ENCODE measurements around the gene CCDC127. TPM values are rescaled to one million over a fixed set of nuclear protein-coding genes. Genes with fewer than 3 reads are reported as not detected.
"Not testable (repeated sequence)": the region's sequence is repeated elsewhere in the genome, so short reads cannot be mapped to it uniquely, and the experiment has no call there.

The CCDC127 gene
- polyA plus RNA-seq, 3 donors, result 0.68 to 1.5 (median 0.85) TPM

DNA sequence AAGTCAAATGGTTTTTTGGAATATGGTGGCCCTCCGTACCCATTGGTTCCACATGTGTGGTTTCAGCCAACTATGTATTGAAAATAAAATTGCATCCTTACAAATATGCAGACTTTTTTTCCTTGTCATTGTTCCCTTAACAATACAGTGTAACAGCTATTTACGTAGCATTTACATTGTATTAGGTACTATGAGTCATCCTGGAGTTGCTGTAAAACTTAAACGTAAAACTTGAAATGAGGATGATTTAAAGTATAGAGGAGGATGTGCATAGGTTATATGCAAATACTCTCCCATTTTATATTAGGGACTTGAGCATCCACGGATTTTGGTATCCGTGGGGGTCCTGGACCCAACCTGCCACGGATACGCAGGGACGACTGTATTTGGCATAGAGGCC, 16.5 kb upstream of the CCDC127 start:
- no peaks in the 10 kb centered on the region for H3K9me3 Mint-ChIP-seq
- H3K36me3 Mint-ChIP-seq, result peaks cover 73 to 85% of the 10 kb centered on the region in 2 donors
- Histone ChIP-seq H3K4me2 (replicated peaks; ENCODE audit: extremely low read depth, low read length, poor library complexity, severe bottlenecking) (no peak overlapping the region), H3K79me2 (ENCODE audit: insufficient read depth, low read length) (no peaks in the 10 kb centered on the region), H4K20me1 (ENCODE audit: insufficient read depth, low read length) (no peaks in the 10 kb centered on the region), H3K27ac (ENCODE audit: low read depth in 1 of 2, low read length in 2 of 2) (no peak overlapping the region), H2AFZ (ENCODE audit: insufficient read depth, low read depth, low read length, poor library complexity, severe bottlenecking) (no peak overlapping the region), H3K9me3 (replicated peaks in 1 of 2; ENCODE audit: control insufficient read depth in 1 of 2, insufficient read depth in 1 of 2, low read length in 2 of 2) (no peaks in the 10 kb centered on the region), H3K9ac (ENCODE audit: insufficient read depth, low read length, poor library complexity, severe bottlenecking) (no peak overlapping the region), H3K4me3 (replicated peaks in 1 of 3; ENCODE audit: low read depth in 2 of 3, low read length in 3 of 3) (no peak overlapping the region), H3K4me1 (ENCODE audit: control insufficient read depth in 1 of 2, insufficient read depth in 2 of 2, low read length in 2 of 2) (no peaks in the 10 kb centered on the region), H3K36me3 (replicated peaks in 1 of 2; ENCODE audit: control insufficient read depth in 1 of 2, insufficient read depth in 2 of 2, low read length in 2 of 2) (peaks cover 74 to 86% of the 10 kb centered on the region in 2 donors), H3K27me3 (ENCODE audit: control insufficient read depth in 2 of 2, insufficient read depth in 2 of 2, low read length in 2 of 2) (no peaks in the 10 kb centered on the region)
- DNase-seq, result no peak
- peaks cover 0 to 3% (median 0%) of the 10 kb centered on the region in 3 donors for H3K27me3 Mint-ChIP-seq (ENCODE audit: low read depth in 3 of 3)
- no peaks in the 10 kb centered on the region for H3K4me1 Mint-ChIP-seq
- H3K27ac Mint-ChIP-seq, result no peak overlapping the region
- TF ChIP-seq, protein P1, sequence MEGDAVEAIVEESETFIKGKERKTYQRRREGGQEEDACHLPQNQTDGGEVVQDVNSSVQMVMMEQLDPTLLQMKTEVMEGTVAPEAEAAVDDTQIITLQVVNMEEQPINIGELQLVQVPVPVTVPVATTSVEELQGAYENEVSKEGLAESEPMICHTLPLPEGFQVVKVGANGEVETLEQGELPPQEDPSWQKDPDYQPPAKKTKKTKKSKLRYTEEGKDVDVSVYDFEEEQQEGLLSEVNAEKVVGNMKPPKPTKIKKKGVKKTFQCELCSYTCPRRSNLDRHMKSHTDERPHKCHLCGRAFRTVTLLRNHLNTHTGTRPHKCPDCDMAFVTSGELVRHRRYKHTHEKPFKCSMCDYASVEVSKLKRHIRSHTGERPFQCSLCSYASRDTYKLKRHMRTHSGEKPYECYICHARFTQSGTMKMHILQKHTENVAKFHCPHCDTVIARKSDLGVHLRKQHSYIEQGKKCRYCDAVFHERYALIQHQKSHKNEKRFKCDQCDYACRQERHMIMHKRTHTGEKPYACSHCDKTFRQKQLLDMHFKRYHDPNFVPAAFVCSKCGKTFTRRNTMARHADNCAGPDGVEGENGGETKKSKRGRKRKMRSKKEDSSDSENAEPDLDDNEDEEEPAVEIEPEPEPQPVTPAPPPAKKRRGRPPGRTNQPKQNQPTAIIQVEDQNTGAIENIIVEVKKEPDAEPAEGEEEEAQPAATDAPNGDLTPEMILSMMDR (IDR thresholded peaks at IDR 0.05), result no peak
- no peak overlapping the region for H3K4me3 Mint-ChIP-seq
- intact Hi-C loops (cut with micrococcal nuclease), result no loop called here
- WGBS (ENCODE audit: insufficient coverage), result 98% methylated on average over 5 of the region's 8 CpGs

DNA sequence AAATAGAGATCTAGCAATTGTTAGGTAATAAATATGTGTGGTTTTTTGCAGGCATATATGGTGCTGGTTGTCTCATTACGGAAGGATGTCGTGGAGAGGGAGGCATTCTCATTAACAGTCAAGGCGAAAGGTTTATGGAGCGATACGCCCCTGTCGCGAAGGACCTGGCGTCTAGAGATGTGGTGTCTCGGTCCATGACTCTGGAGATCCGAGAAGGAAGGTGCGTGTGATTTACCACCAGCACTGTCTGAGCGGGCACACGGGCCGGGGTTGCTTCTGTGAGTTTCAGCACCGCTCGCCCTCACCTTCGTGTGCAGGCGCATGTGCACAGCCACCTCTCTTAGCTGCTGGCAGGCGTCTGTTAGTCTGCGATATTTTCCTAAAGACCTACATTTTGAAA, 15.5 kb upstream of the CCDC127 start:
- H3K4me2 ChIP-seq (replicated peaks; ENCODE audit: extremely low read depth, low read length, poor library complexity, severe bottlenecking); H3K9ac ChIP-seq (ENCODE audit: insufficient read depth, low read length, poor library complexity, severe bottlenecking); H3K4me3 ChIP-seq (replicated peaks in 1 of 3; ENCODE audit: low read depth in 2 of 3, low read length in 3 of 3); H3K4me1 Mint-ChIP-seq; H2AFZ ChIP-seq (ENCODE audit: insufficient read depth, low read depth, low read length, poor library complexity, severe bottlenecking); H4K20me1 ChIP-seq (ENCODE audit: insufficient read depth, low read length); H3K4me1 ChIP-seq (ENCODE audit: control insufficient read depth in 1 of 2, insufficient read depth in 2 of 2, low read length in 2 of 2); intact Hi-C loops (cut with micrococcal nuclease); H3K27me3 Mint-ChIP-seq (ENCODE audit: low read depth in 3 of 3); H3K27ac ChIP-seq (ENCODE audit: low read depth in 1 of 2, low read length in 2 of 2); H3K27me3 ChIP-seq (ENCODE audit: control insufficient read depth in 2 of 2, insufficient read depth in 2 of 2, low read length in 2 of 2); DNase-seq; H3K4me3 Mint-ChIP-seq; H3K79me2 ChIP-seq (ENCODE audit: insufficient read depth, low read length); H3K27ac Mint-ChIP-seq; H3K9me3 ChIP-seq (replicated peaks in 1 of 2; ENCODE audit: control insufficient read depth in 1 of 2, insufficient read depth in 1 of 2, low read length in 2 of 2); H3K9me3 Mint-ChIP-seq: not testable (repeated sequence)
- 98% methylated on average over 18 of the region's 20 CpGs for WGBS (ENCODE audit: insufficient coverage)
- peaks cover 77 to 93% of the 10 kb centered on the region in 2 donors for H3K36me3 ChIP-seq (replicated peaks in 1 of 2; ENCODE audit: control insufficient read depth in 1 of 2, insufficient read depth in 2 of 2, low read length in 2 of 2)
- H3K36me3 Mint-ChIP-seq, result peaks cover 76 to 85% of the 10 kb centered on the region in 2 donors

Data from CD14-positive monocyte (primary cell).